ENCODE measurements around the gene ASAP2. TPM values are rescaled to one million over a fixed set of nuclear protein-coding genes. Genes with fewer than 3 reads are reported as not detected.

ASAP2 gene
- polyA plus RNA-seq, 3 donors = 57.9 to 64.4 (median 63.7) TPM

DNA sequence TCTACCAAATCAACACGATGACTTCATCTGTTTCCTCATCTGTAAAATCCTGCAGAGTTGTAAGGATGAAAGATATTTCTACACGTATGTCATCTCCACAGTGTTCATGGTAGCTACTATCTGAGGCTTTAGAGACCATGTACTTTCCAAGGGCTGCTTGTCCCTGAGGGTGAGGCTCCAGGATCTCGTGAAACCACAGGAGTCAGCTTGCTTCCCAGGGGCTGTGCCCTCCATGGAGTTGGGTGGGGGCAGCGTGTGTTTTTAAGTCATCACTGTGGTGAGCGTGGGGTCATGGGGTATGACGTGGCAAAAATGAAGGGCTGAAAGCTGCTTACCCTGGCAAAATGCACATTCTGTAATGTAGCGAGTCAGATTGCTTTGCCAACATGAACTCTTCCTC lies 81.6 kb downstream of the ASAP2 start:
- DNase-seq (ENCODE audit: low read depth in 3 of 3, low spot score in 2 of 3) = no peak

DNA sequence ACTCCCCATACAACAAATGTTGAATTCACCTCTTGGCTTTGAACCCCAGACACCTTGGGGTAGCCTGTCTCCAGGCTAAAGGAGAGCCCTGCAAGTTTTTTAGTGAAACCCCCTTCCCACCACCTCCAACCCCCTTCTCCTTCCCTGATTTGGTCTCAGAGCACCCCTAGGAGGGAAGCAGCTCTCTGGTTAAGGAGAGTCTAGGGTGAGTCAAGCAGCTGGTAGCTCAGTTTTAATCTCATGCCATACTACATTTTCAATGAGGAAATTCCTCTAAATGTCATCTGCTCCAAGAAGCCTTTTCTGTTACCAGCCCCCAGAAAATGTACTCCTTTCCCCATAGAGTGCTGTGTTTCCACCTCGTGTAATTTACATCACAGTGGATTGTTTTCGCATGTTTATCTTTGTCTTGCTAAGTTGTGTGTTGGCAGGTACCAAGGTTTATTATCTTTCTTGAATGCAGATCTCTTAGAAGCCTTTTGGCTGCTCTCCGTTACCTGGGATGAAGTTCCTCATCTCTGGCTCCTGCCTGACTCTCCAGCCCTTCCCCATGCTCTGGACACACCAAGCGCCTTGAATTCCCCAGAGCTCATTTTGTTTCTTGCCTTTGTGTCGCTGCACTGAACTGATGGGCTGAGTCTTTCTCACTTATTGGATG lies 82.2 kb downstream of the ASAP2 start:
- no peak for DNase-seq (ENCODE audit: low read depth in 3 of 3, low spot score in 2 of 3)

GRCh38 chr2:9291331-9291730 lies 84.7 kb downstream of the ASAP2 start:
- no peak for DNase-seq (ENCODE audit: low read depth in 3 of 3, low spot score in 2 of 3)

DNA sequence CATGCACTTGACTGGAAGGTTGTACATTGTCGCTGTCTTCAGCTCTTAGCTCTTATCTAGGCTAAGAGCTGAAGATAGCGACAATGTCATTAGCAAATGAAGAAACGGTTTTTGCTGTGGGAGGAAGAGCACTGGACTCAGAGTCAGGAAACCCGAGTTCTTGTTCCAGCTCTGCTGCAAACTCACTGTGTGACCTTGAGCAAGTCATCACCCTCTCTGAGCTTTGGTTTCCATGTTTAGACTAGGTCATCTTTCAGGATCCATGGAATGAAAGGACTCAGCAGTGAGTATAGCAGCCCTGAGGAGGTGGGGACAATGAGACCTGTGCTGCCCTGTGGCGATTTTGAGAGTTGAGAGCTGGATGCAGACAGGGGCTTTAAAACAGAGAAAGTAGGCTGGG lies 85.3 kb downstream of the ASAP2 start:
- DNase-seq (ENCODE audit: low read depth in 3 of 3, low spot score in 2 of 3) = no peak

- no peak for DNase-seq (ENCODE audit: low read depth in 3 of 3, low spot score in 2 of 3)
Measured at GRCh38 chr2:9292426-9292825, 85.8 kb downstream of the ASAP2 start.

DNA sequence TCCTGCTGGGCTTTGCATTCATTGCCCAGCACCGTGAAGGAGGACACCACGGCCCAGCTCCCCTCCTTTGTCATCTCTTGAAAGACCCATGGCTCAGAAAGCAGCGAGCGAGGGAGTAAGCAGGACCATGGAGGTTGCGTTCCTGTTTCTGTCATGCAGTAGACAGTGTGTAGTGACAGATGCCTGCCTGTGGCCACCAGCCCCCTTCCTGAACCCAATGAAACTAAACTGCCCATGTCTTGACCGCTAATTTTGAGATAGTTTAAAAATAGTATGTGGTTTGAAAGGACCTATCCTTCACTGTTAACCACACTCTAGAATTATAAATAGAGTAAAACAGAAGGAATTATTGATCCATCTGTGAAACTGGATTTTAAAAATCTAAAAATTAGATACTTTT lies 88.2 kb downstream of the ASAP2 start:
- DNase-seq (ENCODE audit: low read depth in 3 of 3, low spot score in 2 of 3) = no peak

GRCh38 chr2:9296559-9296958 lies 89.9 kb downstream of the ASAP2 start:
- no peak for DNase-seq (ENCODE audit: low read depth in 3 of 3, low spot score in 2 of 3)

GRCh38 chr2:9297156-9297555 lies 90.5 kb downstream of the ASAP2 start:
- no peak for DNase-seq (ENCODE audit: low read depth in 3 of 3, low spot score in 2 of 3)

DNA sequence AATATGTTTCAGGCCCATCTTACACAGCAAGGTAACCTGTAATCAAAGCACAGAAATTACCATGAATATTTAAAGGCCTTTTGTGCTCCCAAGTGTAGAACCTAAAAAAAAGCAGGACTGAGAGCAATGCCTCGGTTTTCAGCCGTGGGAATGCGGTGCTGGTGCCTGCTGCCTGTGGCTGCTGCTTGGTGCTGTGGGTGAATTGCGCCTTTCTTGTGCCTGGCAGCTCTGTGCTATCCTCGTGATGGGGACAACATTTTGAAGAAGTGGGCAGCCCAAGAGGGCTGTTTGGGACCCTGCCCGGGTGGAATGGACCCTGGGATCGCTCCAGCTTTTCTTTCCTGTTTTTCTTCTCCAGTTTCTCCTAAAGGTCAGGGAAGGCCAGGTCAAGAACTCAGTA lies 91.2 kb downstream of the ASAP2 start:
- no peak for DNase-seq (ENCODE audit: low read depth in 3 of 3, low spot score in 2 of 3)

DNA sequence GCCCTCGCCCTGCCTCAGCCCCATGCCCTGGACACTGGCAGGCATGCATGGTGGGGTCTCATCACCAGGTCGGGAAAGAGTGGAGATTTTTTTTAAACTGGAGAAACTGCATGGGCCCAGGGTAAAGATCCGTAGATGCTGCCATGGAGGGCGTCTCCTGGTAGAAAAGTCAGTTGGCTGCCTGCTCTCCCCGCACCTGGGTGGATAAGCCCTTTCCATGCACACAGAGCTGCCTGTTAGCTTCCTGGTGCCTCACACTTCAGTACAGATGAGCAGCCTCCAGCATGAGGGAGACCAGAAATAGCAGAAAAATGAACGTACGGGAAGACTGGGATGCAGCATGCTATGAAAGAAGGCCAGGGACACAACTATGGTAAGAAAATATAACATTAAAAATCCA lies 92.0 kb downstream of the ASAP2 start:
- no peak for DNase-seq (ENCODE audit: low read depth in 3 of 3, low spot score in 2 of 3)

GRCh38 chr2:9299161-9300100 lies 92.8 kb downstream of the ASAP2 start:
- DNase-seq (ENCODE audit: low read depth in 3 of 3, low spot score in 2 of 3) = no peak

GRCh38 chr2:9300214-9300613 lies 93.6 kb downstream of the ASAP2 start:
- no peak for DNase-seq (ENCODE audit: low read depth in 3 of 3, low spot score in 2 of 3)

DNA sequence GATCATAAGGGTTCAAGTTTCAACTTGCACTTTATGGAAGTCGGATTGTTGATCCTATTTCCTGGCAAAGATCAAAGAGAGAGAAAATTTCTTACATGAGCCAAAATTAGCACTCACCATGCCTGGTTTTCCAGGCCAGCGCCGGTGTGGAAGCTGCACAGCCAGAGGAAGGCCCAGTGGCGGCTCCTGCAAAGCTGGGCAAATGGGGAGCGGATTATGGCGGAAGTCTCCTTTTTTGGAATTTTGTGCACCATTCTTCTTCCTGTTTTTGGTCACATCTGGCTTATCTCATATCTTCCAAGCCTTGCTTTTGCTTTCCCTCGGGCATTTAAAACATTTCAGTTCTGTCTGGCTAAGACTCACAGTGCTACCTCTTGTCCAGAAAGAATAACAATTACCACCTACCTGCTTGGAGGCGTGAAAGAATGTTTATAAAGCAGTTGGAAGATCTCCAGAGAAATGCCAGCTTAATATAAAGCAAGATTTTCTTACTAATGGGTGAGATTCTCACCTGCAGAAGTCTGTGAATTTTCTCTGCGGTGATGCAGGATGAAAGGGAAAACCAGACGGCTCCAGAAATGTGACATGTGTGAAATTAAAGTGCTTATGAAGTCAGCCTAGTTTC lies 94.3 kb downstream of the ASAP2 start:
- no peak for DNase-seq (ENCODE audit: low read depth in 3 of 3, low spot score in 2 of 3)

GRCh38 chr2:9302755-9303154 lies 96.1 kb downstream of the ASAP2 start:
- DNase-seq (ENCODE audit: low read depth in 3 of 3, low spot score in 2 of 3) = no peak

- no peak for DNase-seq (ENCODE audit: low read depth in 3 of 3, low spot score in 2 of 3)
Measured at GRCh38 chr2:9303528-9304225, 97.1 kb downstream of the ASAP2 start.

DNA sequence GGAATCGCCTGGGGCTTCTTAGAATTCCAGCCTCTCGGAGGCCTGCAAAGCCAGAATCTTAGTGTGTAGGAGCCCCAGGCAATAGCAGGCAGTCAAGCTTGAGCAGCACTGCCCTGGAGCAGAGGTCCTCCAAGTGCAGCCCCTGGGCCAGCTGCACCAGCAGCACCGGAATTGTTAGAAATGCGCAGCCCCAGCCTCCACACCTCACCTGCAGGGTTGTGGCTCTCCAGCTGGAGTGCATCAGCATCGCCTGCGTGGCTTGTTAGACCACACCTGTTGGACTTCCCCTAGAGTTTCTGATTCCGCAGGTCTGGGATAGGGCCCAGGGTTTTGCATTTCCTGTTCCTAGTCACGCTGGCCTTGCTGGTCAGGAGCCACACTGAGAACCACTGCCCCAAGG lies 100.3 kb downstream of the ASAP2 start:
- no peak for DNase-seq (ENCODE audit: low read depth in 3 of 3, low spot score in 2 of 3)

DNA sequence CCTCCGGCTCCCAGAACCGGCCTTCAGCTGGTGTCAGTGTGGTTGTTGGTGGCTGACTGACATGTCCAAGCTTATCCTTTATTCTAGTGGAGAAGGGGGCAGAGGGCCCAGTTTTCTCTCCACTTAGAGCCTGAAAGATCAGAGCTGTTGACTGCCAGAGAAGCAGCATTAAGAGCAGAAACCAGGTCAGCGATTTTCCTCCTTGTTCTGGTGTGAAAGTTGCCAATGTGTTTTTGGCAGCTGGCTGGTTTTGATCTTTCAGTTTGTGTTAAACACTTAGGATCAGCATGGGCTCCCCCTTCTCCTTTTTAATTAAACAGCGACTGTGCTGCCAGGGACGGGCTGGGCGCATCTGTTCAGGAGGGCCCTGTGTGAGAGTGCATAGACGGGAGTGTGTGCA lies 100.9 kb downstream of the ASAP2 start:
- no peak for DNase-seq (ENCODE audit: low read depth in 3 of 3, low spot score in 2 of 3)

- no peak for DNase-seq (ENCODE audit: low read depth in 3 of 3, low spot score in 2 of 3)
Measured at GRCh38 chr2:9308186-9308955, 101.8 kb downstream of the ASAP2 start.

GRCh38 chr2:9309147-9309546 lies 102.5 kb downstream of the ASAP2 start:
- no peak for DNase-seq (ENCODE audit: low read depth in 3 of 3, low spot score in 2 of 3)

- DNase-seq (ENCODE audit: low read depth in 3 of 3, low spot score in 2 of 3) = no peak
Measured at GRCh38 chr2:9310377-9310776, 103.8 kb downstream of the ASAP2 start.
